ENCODE measurements around the gene MT1A.

MT1A gene

DNA sequence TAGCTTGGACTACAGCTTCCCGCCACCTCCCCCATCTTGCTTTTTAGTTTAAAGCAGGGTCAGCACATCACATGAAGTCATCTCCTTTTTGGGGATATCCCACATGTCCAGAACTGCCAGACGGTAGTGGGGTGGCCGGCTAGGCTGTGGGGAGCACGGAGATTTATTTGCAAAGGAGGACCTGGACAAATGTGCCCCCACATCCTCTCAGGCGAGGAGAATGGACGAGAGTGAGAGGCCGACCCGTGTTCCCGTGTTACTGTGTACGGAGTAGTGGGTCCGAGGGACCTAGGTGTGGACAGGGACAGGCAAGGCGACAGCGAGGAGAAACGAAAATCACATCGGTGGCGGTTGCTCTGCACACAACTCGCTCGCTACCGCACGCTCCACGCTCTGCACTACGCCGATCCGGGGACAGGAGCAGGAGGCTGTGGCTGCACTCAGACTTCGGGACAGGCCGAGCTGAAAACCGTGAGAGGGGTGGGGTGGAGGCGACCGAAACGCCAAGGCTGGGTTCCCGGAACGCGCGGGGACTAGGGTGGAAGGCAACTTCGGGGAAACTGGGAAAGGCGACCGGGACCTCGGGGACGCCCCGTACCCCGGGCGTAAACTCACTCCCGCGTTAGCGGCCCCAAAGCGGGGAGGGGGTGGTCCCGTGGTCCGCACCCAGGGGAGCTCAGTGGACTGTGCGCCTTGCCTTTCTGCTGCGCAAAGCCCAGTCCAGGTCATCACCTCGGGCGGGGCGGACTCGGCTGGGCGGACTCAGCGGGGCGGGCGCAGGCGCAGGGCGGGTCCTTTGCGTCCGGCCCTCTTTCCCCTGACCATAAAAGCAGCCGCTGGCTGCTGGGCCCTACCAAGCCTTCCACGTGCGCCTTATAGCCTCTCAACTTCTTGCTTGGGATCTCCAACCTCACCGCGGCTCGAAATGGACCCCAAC lies at the start of gene MT1A:
Gene MT1A, plus strand, starts transcription at position 853 of the 937 bp plus-strand sequence. Its CDS starts 73 bp downstream, at position 926.
- DNase-seq (ENCODE audit: low spot score) = no peak

DNA sequence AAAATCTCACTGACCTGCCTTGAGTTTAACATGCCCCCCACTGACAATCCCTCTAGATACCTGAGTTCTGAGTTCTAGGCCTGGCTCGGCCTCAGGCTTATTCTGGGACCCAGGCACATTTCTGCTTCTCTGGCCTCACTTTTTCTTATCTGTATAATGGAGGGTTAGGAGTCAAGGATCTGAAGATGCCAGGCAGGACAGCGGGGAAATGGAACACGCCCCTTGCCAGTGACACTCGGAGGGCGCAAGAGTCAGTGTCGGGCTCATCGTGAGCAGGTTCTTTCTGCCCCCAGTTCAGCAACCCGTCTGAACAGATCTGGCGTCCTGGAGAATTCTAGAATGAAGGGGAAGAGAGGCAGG lies 49.7 kb upstream of the MT1A start:
- DNase-seq (ENCODE audit: low spot score) = no peak

DNA sequence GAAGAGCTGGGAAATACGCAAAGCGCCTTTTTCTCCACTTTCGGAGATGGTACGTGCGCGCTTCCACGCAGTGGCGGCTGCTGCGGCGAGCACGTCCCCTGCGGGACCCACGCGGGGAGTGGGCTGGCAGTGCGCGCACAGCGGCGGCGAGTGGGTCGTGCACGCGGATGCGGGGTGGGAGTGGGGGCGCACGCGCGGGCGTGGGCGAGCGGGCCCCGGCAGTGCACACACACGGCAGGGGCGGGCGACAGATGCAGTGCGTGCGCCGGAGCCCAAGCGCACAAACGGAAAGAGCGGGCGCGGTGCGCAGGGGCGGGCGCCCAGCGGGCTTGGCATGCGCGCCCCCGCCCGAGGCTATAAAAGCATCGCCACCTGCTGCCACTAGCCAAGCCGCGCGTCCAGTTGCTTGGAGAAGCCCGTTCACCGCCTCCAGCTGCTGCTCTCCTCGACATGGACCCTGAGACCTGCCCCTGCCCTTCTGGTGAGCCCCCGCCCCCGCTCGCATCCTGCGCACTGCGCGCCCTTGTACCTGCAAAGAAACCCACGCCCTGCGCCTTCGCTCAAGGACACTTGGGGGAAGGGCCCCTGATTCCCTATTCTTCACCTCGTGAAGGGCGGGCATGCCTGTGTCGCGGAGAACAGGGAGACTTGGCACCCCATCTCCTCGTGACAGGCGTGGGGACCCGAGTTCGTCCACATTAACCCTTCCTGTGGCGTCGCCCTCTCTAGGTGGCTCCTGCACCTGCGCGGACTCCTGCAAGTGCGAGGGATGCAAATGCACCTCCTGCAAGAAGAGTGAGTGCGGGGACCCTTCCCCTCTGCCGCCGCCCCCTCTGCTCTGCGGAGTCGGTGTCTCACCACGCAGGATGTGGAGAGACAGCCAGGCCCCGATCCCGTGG lies 49.1 kb upstream of the MT1A start, which contains the start of gene MT3:
Gene MT3, plus strand, starts transcription at position 388 of the 899 bp plus-strand sequence. Its CDS starts 63 bp downstream, at position 451.
- DNase-seq (ENCODE audit: low spot score) = no peak

DNA sequence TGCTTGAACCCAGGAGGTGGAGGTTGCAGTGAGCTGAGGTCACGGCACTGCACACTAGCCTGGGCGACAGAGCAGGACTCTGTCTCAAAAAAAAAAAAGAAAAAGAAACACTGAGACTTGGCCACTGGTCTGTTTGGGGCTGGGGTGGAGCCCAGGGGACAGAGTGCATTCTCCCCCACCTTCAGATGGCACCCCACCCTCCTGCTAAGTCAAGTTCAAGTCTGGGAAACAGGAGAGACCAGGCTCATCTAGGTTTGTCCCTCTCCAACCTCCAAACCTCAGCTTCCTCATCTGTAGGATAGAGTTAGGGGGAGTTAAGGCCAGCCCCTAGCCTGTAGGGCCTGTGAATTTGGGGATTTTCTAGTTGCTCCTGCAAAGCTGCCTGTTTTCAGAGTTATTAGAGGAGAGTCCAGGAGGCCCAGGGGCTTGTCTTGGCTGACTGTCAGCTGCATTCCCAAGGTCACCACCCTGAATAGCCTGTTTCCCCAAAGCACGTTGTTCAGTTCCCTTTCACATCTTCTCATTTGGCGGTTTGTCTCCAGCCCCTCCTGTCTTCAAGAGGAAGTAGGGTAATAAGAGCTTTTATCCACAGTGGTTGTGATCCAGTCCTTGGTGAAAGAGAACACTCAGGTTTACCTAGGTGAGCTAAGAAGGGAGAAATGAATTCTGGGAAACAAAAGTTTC lies 46.9 kb upstream of the MT1A start:
- DNase-seq (ENCODE audit: low spot score) = no peak

DNA sequence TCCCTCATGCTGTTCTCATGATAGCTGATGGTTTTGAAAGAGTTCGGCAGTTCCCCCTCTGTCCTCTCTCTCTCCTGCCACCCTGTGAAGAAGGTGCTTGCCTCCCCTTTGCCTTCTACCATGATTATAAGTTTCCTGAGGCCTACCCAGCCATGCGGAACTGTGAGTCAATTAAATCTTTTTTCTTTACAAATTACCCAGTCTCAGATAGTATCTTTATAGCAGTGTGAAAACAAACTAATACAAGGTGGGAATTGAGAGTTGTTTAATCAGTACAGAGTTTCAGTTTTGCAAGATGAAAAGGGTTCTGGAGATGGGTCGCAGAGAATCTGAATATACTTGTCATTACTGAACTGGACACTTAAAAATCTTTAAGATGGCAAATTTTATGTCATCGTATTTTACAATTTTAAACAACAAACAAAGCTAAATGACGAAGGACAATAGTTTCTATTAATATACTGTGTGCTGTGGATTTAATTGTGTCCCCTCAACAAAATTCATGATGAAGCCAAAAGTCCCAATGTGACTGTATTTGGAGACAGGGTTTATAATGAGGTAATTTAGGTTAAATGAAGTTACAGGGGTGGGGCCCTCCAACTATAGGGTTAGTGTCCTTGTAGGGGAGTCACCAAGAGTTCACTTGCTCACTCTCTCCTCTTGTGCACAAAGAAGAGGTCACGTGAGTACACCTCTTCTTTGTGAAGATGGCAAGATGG lies 44.7 kb upstream of the MT1A start:
- no peak for DNase-seq (ENCODE audit: low spot score)

DNA sequence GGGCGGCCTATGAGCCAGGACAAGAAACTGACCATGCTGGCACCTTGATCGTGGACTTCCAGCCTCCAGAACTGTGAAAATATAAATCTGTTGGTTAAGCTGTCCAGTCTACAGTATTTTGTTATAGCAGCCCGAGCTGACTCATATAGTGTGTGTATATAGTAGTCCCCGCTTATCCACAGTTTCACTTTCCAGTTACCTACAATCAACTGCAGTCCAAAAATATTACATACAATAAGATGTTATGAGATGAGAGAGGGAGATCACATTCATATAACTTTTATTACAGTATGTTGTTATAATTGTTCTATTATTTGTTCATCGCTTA lies 44.2 kb upstream of the MT1A start:
- no peak for DNase-seq (ENCODE audit: low spot score)

DNA sequence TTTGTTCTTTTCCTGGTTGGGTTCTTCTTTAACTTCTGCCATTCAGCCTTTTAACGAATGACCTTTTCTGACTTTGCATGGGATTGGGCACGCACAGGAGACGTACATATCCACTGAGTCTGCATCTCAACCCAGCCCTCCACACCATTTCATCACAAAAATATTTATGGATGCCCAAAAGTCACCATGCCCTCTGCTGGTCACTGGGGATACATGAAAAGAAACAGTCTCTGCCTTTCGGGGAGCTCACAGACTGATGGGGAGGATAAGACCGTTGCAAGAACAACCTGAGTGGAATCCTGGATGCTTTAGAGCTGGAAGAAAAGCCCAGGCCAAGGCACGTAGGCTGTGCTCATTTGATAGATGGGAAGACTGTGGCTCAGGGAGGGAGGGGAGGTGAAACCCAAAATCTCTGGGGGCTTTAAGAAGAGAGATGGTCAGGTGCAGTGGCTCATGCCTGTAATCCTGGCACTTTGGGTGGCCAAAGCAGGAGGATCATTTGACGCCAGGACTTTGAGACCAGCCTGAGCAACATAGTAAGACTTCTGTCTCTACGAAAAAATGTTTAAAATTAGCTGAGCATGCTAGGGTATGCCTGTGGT lies 38.0 kb upstream of the MT1A start:
- peak; percentile 34 for DNase-seq (ENCODE audit: low spot score)

DNA sequence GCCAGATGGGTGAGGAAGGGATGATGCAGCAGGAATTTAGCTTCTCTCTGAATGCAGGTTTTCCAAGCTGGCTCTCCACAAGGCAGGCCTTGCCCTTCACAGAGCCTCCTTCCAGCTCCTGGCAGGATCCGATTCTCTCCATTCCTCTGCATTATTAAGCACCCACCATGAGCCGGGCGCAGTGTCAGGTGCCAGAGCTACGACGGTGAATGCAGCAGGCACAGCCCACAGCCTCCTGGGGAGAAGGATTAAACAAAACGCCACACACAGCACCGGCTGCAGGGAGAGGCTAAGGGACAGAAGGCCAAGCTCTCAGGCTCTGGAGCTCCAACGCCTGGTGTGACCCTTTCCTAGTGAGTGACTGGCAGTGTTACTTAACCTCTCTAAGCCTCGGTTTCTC lies 37.1 kb upstream of the MT1A start:
- DNase-seq (ENCODE audit: low spot score) = no peak

DNA sequence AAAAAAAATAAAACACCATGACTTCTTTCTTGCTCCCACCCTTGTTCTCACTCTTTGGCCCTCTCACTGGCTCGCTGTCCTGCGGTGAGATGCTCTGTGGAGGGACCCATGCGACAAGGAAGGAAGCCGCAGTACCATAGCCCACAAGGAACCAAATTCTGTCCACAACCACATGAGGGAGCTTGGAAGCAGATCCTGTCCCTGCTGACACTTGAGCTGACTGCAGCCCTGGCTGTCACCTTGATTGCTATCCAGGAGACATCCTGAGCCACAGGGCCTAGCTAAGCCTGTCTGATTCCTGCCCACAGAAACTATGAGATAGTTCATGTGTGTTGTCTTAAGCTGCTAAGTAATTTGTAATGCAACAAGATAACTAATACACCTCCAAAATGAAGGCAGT lies 34.9 kb upstream of the MT1A start:
- DNase-seq (ENCODE audit: low spot score) = no peak

DNA sequence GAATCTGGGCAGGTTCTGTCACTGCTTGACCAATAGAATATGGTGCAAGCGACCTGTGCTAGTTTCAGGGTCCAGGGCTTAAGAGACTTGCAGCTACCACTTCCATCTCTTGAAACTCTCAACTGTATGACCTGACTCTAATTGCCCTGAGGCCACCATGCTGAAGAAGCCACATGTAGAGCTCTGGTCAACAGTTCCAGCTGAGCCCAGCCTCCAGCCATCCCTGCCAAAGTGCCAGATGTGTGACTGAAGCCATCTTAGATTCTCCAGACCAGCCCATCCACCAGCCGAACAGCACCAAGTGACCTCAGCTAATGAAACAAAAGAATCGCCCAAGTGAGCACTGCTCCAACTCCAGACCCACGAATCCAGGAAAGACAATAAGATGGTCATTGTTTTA lies 33.5 kb upstream of the MT1A start:
- DNase-seq (ENCODE audit: low spot score) = no peak

DNA sequence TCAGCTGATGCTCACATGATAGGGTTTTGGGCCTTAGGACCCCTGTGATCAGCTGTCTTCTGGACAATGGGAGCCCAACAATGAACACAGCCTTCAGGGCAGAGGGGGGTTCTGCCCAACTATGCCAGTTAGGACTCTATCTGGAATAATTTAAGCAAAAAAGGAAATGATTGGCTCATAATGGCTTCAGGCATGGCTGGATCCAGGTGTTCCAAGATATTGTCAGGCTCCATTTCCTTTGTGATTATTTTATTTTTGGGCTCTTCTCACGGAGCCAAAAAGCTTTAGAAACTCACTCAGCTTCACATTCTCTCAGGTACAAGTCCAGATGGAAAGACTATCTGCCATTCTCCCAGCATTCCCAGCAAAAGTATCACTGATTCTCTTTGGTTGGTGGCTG lies 33.0 kb upstream of the MT1A start:
- no peak for DNase-seq (ENCODE audit: low spot score)

DNA sequence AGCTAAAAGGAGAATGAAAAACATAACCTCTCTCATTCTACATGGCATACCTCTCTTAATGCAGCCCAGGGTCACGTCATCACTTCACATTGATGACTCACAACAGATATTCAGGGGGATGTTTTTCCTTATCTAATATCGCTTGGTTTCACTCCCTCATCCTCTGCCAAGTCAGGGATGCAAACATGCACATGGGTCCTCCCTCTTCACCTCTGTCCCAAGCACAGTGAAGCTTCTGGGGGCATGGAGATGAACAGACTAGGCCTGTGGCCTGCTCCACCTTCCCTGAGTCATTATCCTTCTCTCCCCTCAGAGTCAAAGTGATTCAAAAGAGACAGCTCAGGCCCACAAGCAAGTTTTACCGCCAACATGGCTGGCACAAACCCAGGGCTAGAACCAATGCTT lies 32.4 kb upstream of the MT1A start:
- DNase-seq (ENCODE audit: low spot score) = no peak

DNA sequence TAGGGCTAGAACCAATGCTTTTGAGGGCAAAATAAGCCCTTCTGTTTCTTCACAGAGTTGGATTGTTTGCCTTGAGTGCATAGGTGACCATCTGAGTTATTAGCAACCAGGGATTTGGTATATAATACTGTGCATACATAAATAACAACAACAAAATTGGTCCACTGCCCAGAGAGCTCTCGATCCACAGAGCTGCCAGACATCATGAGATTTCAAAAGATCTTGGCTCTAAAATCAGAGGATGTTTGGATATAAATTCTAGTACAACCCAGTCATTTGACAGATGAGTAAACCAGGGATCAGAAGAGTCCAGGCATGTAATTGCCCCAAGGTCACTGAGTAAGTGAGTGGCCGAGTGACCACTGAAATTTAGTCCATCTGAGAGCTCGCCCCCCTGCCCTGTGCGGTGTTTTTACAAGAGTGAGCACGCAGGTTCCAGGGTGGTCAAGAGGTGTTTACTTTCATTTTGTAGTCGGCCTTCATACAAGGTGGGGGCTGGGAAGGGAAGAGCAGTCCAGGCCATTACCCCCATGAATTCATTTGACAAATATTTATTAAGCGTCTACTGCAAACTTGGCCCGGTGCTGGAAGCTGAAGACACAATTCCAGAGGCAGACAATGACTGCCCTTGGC lies 31.9 kb upstream of the MT1A start:
- peak; percentile 61 for DNase-seq (ENCODE audit: low spot score)

DNA sequence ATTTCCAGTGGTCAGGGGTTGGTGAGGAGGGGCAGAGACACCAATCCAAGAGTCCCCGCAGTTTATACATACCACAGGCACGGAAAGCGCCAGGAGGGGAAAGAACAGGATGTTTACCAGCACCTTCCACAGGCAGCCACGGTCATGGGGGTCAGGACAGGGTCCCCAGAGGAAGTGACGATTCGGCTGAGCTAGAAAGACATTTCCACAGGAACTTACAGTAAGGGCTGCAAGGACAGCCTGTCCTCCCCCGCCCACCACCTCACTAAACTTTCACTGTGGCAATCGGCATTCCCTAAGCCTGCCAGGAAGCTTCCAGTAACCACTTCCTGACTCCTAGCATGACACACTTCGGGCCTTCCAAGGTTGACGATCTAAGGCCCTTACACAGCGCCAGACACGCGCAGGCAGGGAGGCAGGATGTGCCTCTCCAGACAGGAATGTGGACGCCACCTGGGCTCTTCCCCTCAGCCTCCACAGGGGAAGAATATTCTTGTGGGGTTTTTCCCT lies 31.3 kb upstream of the MT1A start:
- peak; percentile 81 for DNase-seq (ENCODE audit: low spot score)

DNA sequence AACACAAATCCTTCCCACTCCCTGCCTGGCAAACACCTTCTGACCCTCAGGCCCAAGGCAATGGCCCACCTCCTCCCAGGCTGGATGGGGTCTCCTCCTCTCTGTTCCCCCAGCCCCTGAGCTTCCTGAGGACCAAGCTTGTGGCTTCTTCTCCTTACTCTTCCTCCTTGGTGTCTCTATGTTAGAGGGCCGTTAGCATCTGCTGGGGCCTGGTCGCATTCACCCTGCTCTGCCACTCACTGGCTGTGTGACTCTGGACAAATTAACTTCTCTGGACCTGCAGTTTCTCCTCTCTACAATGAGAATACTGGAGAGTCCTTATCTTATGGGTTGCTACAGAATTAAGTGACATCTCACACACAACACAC lies 30.8 kb upstream of the MT1A start:
- DNase-seq (ENCODE audit: low spot score) = no peak

DNA sequence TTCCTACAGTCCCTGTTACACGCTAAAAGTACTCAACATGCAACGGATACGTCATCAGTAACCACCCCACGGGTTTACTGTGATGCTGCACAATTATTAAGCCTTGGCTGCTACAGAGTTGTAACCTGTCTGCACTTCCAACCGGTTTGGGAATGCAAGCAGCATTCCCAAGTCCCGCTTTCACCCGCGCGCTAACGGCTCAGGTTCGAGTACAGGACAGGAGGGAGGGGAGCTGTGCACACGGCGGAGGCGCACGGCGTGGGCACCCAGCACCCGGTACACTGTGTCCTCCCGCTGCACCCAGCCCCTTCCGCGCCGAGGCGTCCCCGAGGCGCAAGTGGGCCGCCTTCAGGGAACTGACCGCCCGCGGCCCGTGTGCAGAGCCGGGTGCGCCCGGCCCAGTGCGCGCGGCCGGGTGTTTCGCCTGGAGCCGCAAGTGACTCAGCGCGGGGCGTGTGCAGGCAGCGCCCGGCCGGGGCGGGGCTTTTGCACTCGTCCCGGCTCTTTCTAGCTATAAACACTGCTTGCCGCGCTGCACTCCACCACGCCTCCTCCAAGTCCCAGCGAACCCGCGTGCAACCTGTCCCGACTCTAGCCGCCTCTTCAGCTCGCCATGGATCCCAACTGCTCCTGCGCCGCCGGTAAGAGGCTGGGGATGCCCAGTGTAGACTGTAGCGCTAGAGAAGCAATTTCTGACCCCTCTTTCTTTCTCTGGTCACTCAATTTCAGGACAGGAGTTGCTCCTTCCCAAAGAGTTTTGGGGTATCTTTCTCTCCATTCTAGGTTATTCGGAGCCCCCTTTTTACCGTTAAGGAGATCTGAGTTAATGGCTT lies 30.2 kb upstream of the MT1A start, which contains the start of gene MT2A:
Gene MT2A, plus strand, starts transcription at position 542 of the 833 bp plus-strand sequence. Its CDS starts 72 bp downstream, at position 614.
- DNase-seq (ENCODE audit: low spot score) = peak; percentile 89

DNA sequence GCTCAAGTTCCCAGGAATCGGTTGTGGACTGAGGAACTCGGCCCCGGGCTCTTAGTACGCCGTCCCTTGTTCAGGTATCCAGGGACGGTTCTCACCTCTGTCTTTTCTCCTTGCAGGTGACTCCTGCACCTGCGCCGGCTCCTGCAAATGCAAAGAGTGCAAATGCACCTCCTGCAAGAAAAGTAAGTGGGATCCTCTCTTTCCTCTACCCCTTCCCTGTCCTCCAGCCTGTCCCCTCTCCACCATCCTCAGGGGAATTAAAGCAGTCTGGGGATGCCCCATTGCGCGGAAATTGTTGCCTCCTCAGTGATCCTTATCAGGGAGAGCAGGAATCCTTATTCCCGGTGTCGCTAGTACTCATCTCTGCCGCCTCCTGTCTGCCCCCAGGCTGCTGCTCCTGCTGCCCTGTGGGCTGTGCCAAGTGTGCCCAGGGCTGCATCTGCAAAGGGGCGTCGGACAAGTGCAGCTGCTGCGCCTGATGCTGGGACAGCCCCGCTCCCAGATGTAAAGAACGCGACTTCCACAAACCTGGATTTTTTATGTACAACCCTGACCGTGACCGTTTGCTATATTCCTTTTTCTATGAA lies 29.5 kb upstream of the MT1A start:
- DNase-seq (ENCODE audit: low spot score) = no peak

DNA sequence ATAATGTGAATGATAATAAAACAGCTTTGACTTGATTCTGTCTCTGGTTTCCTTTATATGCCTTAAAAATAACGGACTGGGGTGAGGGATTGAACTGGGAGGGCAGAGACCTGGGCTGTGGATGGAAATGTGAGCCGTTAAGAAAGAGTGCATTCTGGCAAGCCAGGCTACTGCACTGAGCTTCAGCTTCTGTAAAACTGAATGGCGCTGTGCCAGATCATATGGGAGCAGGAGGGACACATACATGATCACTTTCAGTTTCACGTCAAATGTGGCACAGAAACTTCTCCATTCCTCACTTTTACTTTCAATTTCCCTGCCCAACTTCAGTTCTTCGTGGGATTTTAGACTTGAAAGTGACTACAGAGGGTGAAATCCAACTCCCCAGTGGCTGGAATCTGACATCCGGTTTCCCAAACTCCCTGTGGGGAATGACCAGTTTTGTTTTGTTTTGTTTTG lies 29.0 kb upstream of the MT1A start:
- DNase-seq (ENCODE audit: low spot score) = peak; percentile 46

DNA sequence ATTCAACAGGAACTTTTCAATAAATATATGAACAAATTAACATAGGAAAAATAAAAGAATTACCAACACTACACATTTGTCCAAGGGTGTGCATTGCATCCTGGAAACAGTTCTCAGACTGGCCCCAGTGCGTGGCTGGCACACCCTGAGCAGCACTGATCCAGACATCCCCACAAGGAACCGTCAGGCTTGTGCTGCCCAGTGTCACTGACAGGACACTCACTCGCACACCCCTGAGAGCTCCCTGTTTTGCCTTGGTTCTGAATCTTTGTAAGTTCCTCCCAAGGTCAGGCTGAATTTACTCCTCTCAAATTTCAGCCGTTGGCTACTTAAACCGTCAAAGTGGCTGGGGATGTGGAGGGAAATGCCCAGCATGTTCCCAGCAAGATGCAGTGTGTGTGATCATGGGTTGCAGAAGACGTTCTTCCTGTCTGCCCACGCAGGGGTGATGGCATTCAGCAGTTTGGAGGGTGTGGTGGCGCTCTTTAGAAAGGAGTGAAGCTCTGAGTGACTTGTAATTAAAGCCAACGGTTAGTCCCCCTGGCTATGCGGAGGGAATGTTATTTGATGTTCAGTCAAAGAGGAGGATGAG lies 28.4 kb upstream of the MT1A start:
- DNase-seq (ENCODE audit: low spot score) = peak; percentile 46
